Right ventricle myocardium superior (tissue), 1 donor: Measurements from ENCODE around the gene ADGRG1. TPM values are rescaled to one million over a fixed set of nuclear protein-coding genes. Genes with fewer than 3 reads are reported as not detected.
"Not testable (repeated sequence)": the region's sequence is repeated elsewhere in the genome, so short reads cannot be mapped to it uniquely, and the experiment has no call there.

ENCODE experiments used
- ATAC-seq: fragments of 200-7000 bp; cut with Tn5 transposase; one replicate; pipeline ENCODE4 v1.9.1; 2020; ENCODE audit warnings: mild to moderate bottlenecking; ENCODE audit not compliant: poor library complexity
- DNase-seq: peaks from one replicate; pipeline ENCODE4 v3.0.0-alpha.2; 2020
- intact Hi-C: fragments of 100-400 bp; cut with DNase I; formaldehyde crosslinking; loops from one replicate; pipeline ENCODE4 v1.11.2; 2022
- total RNA-seq: library from RNA; stranded (reverse); fragmentation: NEBNext Ultra II Directional; extraction: Animal tissue kit (Norgen Biotek cat#: 25700); gene quantifications from one replicate; pipeline ENCODE4 v1.2.1, GENCODE V29; 2021
- donor health status: DM: no; HTN: yes; CAD: no; lungs with severe emphysema.

Gene ADGRG1
- total RNA-seq, 1 donor from 2014 or later, result 23.0 TPM

GRCh38 chr16:57700781-57701551 is 72.5 kb downstream of the ADGRG1 start:
- ATAC-seq (no peak), DNase-seq (no peak)
- intact Hi-C loops, result no loop called here

- intact Hi-C loops, result no loop called here
- ATAC-seq (no peak), DNase-seq (no peak)
Measured at GRCh38 chr16:57701759-57702371, 73.4 kb downstream of the ADGRG1 start.

GRCh38 chr16:57703416-57704010 is 75.1 kb downstream of the ADGRG1 start:
- no peak for ATAC-seq
- DNase-seq, result no peak
- intact Hi-C loops, result no loop called here

- intact Hi-C loops, result no loop called here
- no peak for ATAC-seq
- DNase-seq, result no peak
Measured at GRCh38 chr16:57704011-57704904, 75.8 kb downstream of the ADGRG1 start.

GRCh38 chr16:57704905-57705852 is 76.7 kb downstream of the ADGRG1 start:
- no peak for ATAC-seq
- no peak for DNase-seq
- intact Hi-C loops, result no loop called here

GRCh38 chr16:57706717-57707116 is 78.3 kb downstream of the ADGRG1 start:
- no peak for ATAC-seq
- DNase-seq, result no peak

GRCh38 chr16:57707331-57707730 is 78.9 kb downstream of the ADGRG1 start:
- no peak for ATAC-seq
- no peak for DNase-seq
- intact Hi-C loops, result no loop called here

More at GRCh38 chr16:57706717-57707116, 78.3 kb downstream of the ADGRG1 start:
- intact Hi-C loops, result no loop called here

- DNase-seq (no peak), ATAC-seq (no peak)
- intact Hi-C loops, result no loop called here
Measured at GRCh38 chr16:57708168-57708567, 79.7 kb downstream of the ADGRG1 start.

- intact Hi-C loops, result no loop called here
- ATAC-seq, result no peak
- no peak for DNase-seq
Measured at GRCh38 chr16:57709663-57710062, 81.2 kb downstream of the ADGRG1 start.

GRCh38 chr16:57711346-57711745 is 82.9 kb downstream of the ADGRG1 start:
- intact Hi-C loops, result no loop called here
- DNase-seq, result no peak
- ATAC-seq, result no peak

- DNase-seq, result no peak
- intact Hi-C loops, result no loop called here
- ATAC-seq, result no peak
Measured at GRCh38 chr16:57711993-57712392, 83.6 kb downstream of the ADGRG1 start.

GRCh38 chr16:57712569-57712968 is 84.1 kb downstream of the ADGRG1 start:
- intact Hi-C loops, ATAC-seq: not testable (repeated sequence)

GRCh38 chr16:57713596-57713995 is 85.2 kb downstream of the ADGRG1 start:
- DNase-seq, result no peak
- no peak for ATAC-seq
- intact Hi-C loops, result no loop called here

More at GRCh38 chr16:57712569-57712968, 84.1 kb downstream of the ADGRG1 start:
- not testable (repeated sequence) for DNase-seq

- ATAC-seq (no peak), DNase-seq (no peak)
- intact Hi-C loops, result no loop called here
Measured at GRCh38 chr16:57714047-57714446, 85.6 kb downstream of the ADGRG1 start.
